NCI-H446 treated with DMSO at 0.1 percent for 48 hours (cell line): ENCODE measurements around the gene RAP2A.
A peak's percentile ranks its signal among the peaks of the same experiment; 100 is the strongest.

Experiments used
- DNase-seq: peaks from one replicate; lab custom pipeline; 2025; lab: John Stamatoyannopoulos, UW

The RAP2A gene

DNA sequence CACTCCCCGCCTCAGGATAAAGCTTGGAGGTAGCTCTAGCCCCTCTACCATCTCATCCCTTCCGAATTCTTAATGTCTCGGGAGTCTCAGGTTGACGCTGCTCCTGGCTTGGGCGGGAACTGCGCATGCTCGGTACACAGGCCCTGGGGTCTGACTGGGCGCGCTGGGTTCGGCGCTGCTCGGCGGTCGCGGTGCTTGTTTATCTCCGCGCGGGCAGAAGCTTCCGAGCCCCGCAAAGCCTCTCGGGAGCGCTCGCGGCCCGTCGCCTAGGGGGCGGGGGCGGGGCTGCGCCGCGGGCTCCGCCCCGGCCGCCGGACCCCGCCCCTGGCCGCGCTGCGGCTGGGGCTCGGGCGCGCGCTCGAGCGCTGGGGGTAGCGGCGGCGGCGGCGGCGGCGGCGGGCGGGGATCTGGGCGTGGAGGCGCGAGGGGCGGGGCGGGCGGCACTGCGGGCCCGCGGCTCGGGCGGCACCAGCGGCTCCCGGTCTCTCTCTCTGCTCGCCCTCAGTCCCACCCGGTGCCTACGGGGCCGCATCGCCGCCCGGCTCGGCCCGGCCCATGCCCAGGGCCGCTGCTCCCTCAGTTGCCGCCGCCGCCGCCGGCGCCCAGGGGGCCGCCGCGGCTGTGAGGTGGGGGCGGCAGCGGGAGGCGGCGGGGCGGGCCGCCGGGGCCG is at the start of gene RAP2A:
Gene RAP2A (plus strand): TSS at position 443 of the 670 bp plus-strand sequence. CDS start 302 bp downstream, outside the sequence.
- peak; percentile 79 for DNase-seq

DNA sequence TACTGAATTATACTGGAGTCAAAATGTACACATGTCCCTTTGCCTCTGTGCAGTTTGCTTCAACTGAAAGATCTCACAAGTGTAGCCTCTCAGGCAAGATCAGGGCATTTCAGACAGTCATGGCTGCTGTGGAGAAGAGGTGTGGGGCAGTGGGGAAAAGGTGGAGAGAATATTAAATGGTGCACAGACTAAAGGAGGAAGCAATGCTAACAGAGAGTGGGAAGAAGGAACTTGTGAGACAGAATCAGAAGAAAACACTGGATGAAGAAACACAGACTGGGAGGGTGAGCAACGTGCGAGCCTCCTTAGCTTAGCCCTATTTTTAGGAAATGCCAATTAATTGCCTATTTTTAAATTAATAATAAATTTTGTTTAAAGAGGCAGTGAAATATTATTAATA is 49.6 kb upstream of the RAP2A start:
- no peak for DNase-seq

DNA sequence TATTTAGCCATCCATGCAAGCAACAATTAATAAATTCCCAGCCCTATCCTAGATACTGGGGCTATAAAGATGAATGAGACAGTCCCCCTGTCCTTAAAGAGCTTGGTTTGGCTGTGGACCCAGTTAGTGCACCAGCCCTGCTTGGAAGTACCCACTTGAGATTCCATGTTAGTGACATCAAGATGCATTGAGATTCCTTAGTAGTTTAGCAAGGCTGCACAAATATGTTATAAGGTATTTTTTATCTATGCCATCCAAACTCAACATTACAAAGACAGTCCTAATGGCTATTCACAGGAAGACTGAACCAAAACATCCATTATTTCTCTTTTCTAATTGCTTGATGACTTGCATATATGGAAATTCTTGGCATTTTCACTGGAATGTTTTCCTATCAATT is 48.8 kb upstream of the RAP2A start:
- DNase-seq, result no peak

DNA sequence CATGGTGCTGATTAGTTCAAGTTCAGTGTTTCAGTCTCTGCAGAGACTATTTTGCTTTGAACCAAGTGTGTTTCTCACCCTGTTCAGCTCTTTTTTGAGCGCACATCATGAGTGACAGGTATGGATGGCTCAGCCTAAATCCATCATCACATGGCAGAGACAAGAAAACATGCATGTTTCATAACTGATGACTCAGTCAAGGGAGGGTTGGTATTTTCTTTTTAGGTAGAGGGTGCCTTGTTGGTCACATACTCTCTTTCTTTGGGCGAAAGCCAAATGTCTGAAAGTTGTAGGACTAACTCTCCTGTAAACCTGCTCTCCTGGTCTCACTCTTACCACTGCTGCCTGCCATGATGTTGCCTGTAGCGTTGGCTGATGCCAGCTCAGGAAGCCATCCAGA is 48.1 kb upstream of the RAP2A start:
- DNase-seq, result no peak

DNA sequence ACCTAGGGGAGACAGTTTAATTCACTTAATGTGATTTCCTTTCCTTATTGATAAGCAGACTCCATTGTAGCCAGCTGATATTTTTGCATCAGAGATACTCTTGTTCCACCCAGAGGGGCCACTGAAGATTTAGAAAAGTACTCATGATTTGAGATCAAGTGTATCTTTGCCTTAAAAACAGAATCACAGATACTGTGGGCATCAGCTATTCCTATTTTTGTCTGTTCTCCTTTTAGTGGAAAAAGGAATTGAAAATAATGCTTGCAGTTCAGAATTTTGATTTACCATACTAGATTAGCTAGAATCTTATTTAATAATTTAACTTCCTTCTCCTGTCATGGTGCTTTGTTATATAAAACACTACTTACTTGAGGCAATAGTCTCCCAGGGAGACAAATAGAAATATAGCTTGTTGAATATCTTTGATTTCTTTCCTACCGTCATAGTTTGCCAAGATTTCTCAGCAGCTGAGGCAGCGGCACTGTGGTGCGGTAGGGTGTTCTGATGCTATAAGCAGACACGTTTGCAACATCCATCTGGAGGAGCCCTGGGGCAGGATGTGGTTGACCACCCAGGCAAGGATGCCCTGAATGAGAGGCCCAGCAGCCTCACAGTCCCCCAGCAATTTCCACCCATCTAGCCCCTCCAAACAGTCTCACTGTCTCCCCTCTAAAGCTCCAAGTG is 47.0 kb upstream of the RAP2A start:
- DNase-seq, result no peak

DNA sequence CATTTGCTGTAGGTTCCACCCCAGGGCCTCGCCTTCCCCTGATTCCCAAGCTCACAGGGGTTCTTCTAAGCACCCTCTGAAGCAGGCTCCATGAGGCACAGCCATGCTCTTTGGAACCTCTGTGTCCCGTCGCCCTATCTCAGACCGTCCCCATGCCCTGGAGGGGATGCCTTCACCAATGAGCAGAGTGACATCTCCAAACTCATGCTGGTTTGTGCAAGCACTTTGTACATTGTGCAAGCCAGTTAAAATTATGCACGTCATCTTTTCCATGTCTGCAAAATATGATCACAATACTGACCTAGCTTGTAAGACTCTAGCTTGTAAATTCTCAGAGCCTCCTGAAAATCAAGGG is 46.5 kb upstream of the RAP2A start:
- DNase-seq, result no peak

DNA sequence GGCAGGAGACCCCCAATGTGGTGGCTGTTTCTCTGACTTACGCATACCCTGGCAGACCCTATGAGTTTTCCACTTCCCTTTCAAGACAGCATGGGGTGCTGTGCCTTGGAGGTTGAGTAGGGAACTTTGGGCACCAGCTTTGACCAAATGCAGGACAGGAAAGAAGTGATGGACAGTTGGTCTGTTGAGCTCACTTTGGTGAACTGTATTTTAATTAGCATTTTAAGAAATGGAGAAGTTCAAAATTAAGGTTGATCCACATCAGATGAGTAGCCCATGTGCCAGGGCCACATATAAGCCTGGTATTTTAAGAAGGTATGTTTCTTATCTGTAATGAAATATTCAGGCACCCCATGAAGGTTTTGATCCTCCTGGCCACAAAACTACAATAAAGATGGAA is 46.1 kb upstream of the RAP2A start:
- DNase-seq, result no peak

DNA sequence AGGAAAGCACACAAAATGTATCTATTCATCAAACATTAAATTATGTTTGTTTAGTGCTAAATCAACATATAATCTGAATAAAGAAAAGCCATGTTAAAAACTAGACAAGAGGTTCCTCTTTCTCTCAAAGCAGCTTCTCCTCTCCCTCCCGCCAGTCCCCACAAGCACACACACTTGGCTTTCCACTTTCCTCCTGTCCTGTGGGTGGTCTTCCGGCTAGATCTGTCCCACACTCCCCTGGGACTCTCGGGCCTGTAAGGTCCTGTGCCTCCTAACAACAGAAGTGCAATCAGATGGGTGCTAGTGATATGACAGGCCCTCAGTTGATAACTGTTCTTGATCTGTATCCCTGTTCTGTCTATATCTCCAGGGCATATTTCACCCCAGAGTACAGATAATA is 45.6 kb upstream of the RAP2A start:
- DNase-seq, result no peak

DNA sequence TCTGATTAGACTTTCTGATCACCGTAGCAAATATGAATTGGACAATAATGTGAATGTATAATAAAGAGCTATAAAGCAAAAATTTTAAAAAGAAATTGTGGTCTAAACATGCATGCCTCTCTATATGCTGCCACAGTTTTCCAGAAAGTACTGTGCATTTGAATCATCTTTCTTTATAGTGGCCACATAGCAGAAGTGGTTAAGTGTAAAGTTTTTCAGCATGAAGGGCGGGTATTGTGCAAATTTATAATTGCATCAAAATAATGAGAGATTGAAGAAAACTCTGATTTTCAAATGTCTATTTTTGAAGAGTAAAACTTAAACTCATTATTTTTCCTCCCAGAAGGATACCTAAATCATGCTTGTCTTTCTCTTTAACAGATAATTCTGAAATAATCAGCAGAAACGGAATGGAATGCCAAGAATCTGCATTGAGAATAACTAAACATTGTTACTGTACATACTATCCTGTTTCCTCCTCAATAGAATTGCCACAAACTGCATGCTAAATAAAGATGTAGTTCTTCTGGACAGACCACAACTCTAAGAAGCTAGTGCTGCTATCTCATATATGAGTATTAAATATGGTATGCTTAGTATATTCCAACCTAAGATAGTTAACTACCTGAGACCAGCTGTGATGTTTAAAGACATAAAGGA is 42.9 kb upstream of the RAP2A start:
- DNase-seq, result no peak

DNA sequence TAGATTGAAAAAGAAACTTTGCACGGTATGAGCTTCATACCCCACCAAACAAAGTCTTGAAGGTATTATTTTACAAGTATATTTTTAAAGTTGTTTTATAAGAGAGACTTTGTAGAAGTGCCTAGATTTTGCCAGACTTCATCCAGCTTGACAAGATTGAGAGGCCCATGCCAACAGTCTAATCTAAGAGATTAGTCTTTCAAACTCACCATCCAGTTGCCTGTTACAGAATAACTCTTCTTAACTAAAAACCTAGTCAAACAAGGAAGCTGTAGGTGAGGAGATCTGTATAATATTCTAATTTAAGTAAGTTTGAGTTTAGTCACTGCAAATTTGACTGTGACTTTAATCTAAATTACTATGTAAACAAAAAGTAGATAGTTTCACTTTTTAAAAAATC is 41.9 kb upstream of the RAP2A start:
- no peak for DNase-seq

DNA sequence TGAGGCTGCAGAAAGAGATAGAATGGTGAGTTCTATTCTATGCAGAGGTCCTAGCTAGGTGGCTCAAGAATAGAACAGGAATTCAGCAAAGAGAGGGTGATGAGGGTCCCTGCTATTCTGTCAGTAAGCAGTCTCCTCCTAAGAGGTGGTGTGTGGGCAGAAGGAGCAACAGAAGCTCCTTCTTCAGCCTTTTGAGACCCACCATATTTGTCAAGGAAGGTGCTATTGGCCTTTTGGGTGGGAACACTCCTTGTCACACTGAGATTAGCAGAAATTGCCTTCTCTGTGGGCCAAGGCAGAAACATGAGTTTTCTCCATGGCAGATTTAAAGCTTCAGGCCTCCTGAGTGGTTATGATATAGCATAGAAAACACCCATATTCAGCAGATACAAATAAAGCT is 39.4 kb upstream of the RAP2A start:
- no peak for DNase-seq

DNA sequence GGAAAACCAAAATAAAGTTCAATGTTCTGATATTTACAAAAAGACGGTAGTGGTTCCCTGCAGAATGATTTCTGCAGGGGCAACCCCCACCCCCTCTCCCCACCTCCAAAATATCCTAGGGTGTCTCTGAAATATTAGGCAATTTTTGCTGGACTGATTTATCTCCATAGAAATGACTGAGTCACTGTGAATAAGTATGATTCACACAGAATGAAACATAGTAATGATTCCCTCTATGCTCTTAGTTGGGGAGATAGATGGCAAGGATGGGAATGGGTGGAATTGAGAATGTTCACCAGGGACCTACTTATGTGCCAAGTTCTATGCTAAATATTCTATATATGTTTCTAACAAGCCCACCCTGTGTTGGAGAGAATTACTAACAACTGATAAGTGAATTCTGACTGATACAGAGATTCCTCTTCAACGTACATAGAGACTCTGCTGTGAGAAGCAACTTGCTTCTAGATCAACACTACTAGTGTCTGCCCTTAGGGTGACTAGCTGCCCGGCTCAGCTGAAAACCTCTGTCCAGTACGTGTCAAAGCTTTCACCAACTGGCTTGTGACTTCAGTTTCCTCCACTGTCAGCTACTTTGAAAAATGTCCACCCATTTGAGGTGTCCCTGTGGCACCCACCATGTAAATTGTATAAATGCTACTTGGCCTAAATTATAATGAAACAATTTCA is 38.4 kb upstream of the RAP2A start:
- DNase-seq, result no peak

DNA sequence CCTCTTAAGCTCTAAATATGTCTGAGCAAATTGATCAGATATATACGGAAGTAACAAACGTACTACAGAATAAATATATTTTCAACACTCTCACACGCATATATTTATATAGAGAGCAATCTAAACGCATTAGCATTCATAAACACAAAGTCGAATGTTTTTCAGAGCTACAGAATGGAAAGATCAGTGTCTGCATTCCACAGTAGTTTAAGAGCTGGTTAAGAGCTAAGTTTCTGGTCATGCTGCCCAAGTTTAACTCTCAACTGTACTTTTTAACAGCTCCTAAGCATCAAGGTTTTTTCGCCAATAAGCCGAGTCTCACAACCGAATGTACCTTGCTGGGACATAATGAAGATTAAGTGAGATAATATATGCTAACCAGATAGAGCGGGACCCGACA is 36.7 kb upstream of the RAP2A start:
- no peak for DNase-seq

DNA sequence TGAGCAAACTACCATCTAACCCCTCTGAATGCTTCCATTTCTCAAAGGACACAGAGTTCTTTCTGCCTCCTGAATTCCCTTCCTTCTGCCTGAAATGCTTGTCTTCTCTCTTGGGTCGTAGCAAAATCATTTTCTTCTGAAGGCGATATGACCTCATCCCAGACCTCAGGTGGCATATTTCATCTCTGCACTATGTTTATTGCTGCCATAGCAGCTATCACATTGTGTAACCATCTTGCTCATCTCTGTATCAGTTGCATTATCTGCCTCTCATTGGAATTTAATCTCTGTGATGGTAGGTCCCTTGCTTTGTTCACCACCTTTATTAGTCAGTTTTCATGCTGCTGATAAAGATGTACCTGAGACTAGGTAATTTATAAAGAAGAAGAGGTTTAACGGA is 32.5 kb upstream of the RAP2A start:
- no peak for DNase-seq

DNA sequence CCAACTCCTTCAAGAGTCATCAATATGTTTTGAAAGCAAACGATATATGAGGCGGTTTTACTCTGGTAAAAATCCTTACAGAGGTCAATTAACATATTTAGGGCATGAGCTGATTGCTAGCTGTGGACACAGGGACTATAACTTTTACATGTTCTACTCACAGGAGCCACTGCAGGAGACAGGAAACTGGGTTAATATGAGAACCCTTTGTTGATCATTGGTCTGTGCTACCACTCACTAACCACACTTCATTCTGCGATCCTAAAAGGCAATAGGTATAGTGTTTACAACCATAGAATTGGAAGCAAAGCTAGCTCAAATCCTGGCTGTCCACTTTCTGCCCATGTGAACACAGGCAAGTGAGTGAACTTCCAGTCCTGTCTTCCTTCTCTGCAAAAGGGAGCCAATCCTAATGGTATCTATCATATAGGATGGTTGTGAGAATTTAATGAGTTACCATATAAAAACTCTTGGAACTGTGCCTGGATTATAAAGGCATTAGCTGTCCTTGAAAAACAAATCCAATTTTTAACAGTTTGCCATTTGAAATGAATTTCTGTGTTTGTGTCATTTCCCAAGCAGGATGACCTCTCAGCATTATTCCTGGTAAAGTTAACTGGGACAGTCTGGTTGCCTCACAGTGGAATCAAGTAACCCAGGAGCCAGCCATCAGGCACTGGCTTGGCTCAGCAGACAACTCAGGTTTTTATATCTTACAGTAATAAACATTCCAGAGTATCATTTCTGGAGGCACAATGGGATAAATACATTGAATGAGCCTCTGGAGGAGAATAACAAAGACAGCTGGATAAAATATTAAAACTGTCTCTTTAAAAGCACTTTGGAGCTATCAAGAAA is 29.8 kb upstream of the RAP2A start:
- DNase-seq, result no peak

DNA sequence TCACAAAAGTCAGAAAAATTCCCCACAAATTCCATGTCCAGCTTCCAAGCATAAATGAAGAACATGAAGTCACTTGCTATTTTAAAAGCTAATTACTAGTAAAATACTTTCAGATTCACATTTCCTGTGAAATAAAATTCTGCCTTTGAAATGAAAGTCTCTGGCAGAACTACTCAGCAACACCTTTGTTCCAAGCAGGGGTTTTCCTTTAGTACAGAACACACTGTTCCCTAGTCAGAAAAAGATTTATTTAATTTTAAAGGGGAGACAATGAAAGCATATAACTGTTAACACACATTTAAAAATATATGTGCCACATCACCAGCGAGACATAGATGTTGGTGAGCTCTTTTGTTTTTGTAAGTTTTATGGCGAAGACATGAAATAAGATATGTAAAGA is 26.4 kb upstream of the RAP2A start:
- no peak for DNase-seq

DNA sequence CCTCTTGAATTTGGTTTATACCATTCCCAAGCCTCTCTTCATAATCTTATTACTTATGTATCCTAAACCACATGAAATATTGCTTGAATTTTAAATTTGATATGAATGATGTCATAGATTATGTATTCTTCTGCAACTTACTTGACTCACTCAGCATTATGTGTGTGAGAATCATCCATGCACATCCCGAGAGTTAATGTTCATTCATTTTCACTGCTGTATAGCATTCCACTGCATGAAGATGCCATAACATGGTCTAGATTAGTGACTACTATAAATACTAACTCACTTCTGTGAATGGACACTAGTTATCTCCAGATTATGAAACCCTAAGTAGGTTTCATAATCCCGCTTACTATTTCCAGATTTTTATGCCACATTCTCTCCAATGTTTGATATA is 25.0 kb upstream of the RAP2A start:
- DNase-seq, result no peak

DNA sequence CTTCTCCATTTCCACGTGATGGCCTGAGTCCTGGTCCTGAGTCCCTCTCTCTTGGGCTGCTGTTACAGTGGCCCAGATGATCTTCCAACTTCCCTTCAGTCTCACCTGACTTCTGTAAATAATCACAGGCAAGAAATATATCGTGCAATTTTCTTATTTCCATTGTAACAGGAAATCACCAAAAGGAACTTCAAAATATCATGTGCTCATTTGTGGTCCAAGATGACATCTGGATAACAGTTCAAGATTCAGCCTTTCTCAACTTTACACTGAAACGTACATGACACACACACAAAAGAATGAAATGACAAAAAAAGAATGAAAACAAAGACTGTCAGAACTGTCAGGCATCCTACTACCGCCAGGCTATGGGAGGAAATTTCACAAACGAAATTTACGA is 22.0 kb upstream of the RAP2A start:
- DNase-seq, result no peak

DNA sequence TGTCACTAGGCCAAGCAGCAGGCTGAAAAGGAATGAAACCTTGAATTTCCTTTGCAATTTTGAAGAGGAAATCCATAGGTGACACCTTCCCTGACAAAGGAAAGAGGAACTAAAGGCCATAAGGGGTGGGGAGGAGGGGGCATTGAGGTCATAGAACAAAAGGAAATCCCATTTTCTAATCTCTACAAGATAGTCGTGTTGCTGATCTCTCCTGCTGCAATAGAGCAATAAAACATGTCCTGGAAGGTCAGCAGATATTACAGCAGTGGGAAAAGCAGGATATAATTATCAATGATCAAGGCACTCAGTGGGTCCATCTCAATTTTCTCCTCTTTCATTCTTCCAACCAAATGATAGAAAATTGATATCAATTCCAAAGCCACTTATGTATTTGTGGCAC is 20.3 kb upstream of the RAP2A start:
- no peak for DNase-seq

DNA sequence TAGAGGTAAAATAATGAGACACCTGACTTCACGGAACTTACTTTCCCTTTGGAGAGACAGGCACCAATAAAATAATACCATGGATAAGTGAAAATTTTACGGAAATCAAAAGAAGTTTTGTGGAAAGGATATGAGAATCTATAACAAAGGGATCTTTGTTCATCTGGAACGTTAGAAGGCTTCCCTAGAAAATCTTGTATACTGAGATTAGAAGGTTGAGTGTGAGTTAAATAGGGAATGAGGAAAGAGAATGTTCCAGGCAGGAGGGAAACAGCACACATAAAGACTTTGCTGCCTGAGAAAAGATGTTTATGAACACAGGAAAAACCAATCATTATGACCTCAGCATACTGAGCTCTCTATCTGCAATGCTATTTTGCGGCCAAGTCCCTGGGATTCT is 19.6 kb upstream of the RAP2A start:
- no peak for DNase-seq

DNA sequence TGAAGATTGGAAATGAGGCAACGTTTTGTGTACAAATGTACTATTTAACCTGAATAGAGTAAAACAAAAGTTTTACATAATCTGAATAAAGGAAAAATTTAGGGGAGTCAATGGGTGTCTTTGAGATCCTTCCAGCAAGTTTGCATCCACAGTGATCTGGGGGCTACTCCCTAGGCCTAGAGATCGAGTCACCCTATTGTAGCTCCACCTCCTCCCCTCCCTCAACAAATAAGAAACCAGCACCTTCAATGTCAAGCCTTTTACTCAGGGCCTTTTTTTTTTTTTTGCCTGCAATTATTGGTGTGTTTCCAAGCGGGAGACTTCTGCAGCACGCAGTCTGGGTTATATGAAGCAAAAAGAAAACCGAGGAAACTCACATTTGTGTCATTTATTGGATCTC is 16.3 kb upstream of the RAP2A start:
- no peak for DNase-seq
